IMR-90 (cell line): ENCODE measurements around the gene IQCK. TPM values are rescaled to one million over a fixed set of nuclear protein-coding genes. Genes with fewer than 3 reads are reported as not detected.

ENCODE experiments used
- ATAC-seq: fragments of 200-7000 bp; cut with Tn5 transposase; 2 replicates; pipeline ENCODE4 v1.9.1; 2020; ENCODE audit warnings: low read depth, mild to moderate bottlenecking, moderate library complexity
- BruUV-seq: library from RNA; stranded (reverse); fragments of 400-500 nt; replicated peaks from 2 replicates; lab custom pipeline; 2021; lab: Mats Ljungman, UMichigan
- CTCF ChIA-PET: fragments of 300-600 bp; formaldehyde crosslinking; extraction: SDS; loops from one replicate; lab custom pipeline; 2021; ENCODE audit warnings: antibody characterized with exemption; lab: Yijun Ruan, JAX
- POLR2A ChIA-PET: fragments of 300-600 bp; sonication (Branson Sonifier 250); formaldehyde crosslinking; loops from one replicate; lab custom pipeline; 2022; ENCODE audit warnings: antibody characterized with exemption; ENCODE audit not compliant: unreplicated experiment; lab: Charles Lee
- DNase-seq: peaks from one replicate; pipeline ENCODE4 v3.0.0; 2013
- H2AFZ ChIP-seq: replicated peaks from 2 replicates; pipeline ENCODE3; 2013; ENCODE audit warnings: low read length, mild to moderate bottlenecking; ENCODE audit not compliant: poor library complexity
- H2AK5ac ChIP-seq: 2 replicates; pipeline ENCODE4 v1.6.1; 2013; ENCODE audit warnings: low read depth, low read length, inconsistent platforms
- H2AK9ac ChIP-seq: replicated peaks from 2 replicates; pipeline ENCODE3; 2013; ENCODE audit warnings: mild to moderate bottlenecking, low read depth, low read length, moderate library complexity; ENCODE audit not compliant: poor library complexity
- H2BK120ac ChIP-seq: 2 replicates; pipeline ENCODE4 v1.6.1; 2013; ENCODE audit warnings: low read depth, low read length, inconsistent platforms
- H2BK15ac ChIP-seq: 3 replicates; pipeline ENCODE4 v1.6.1; 2013; ENCODE audit warnings: low read depth, low read length, inconsistent platforms
- H2BK20ac ChIP-seq: 2 replicates; pipeline ENCODE4 v1.6.1; 2013; ENCODE audit warnings: low read depth, mild to moderate bottlenecking, inconsistent platforms, low read length, moderate library complexity
- H2BK5ac ChIP-seq: 2 replicates; pipeline ENCODE4 v1.6.1; 2013; ENCODE audit warnings: mild to moderate bottlenecking, low read depth, low read length, inconsistent platforms; ENCODE audit not compliant: poor library complexity, severe bottlenecking
- H3K14ac ChIP-seq: replicated peaks from 2 replicates; pipeline ENCODE4 v1.6.1; 2013; ENCODE audit warnings: low read depth, low read length, inconsistent platforms
- H3K18ac ChIP-seq: 2 replicates; pipeline ENCODE4 v1.6.1; 2013; ENCODE audit warnings: low read depth, low read length, control low read depth
- H3K23ac ChIP-seq: 2 replicates; pipeline ENCODE4 v1.6.1; 2013; ENCODE audit warnings: low read depth, low read length, inconsistent platforms
- H3K27ac ChIP-seq: 2 replicates; pipeline ENCODE4 v1.5.1; 2013; ENCODE audit warnings: mild to moderate bottlenecking, control low read depth, low read length; ENCODE audit not compliant: insufficient read depth
- H3K27me3 ChIP-seq: 2 replicates; pipeline ENCODE4 v1.6.1; 2013; ENCODE audit warnings: low read length; ENCODE audit not compliant: control insufficient read depth, insufficient read depth
- H3K36me3 ChIP-seq: 2 replicates; pipeline ENCODE4 v1.6.1; 2013; ENCODE audit warnings: low read length, mixed read lengths; ENCODE audit not compliant: control insufficient read depth, insufficient read depth
- H3K4ac ChIP-seq: 2 replicates; pipeline ENCODE4 v1.6.1; 2013; ENCODE audit warnings: low read depth, low read length, inconsistent platforms
- H3K4me1 ChIP-seq: 2 replicates; pipeline ENCODE4 v1.6.1; 2013; ENCODE audit warnings: low read length, mixed read lengths; ENCODE audit not compliant: control insufficient read depth, insufficient read depth
- H3K4me2 ChIP-seq: 2 replicates; pipeline ENCODE4 v1.6.1; 2013; ENCODE audit warnings: low read depth, mild to moderate bottlenecking, control low read depth, low read length, moderate library complexity
- H3K4me3 ChIP-seq: 2 replicates; pipeline ENCODE4 v1.5.1; 2013; ENCODE audit warnings: low read depth, mild to moderate bottlenecking, control low read depth, low read length, moderate library complexity; ENCODE audit not compliant: insufficient read depth
- H3K56ac ChIP-seq: 2 replicates; pipeline ENCODE4 v1.6.1; 2013; ENCODE audit warnings: low read length, inconsistent platforms; ENCODE audit not compliant: insufficient read depth; ENCODE audit errors: extremely low read depth
- H3K79me1 ChIP-seq, 2 experiments: 2 replicates each; pipeline ENCODE4 v1.6.1; 2013; ENCODE audit warnings: low read length in 2 of 2, inconsistent platforms in 1 of 2, low read depth in 1 of 2
- H3K9ac ChIP-seq: 2 replicates; pipeline ENCODE4 v1.6.1; 2013; ENCODE audit warnings: low read depth, low read length, control low read depth
- H3K9me1 ChIP-seq: 2 replicates; pipeline ENCODE4 v1.6.1; 2013; ENCODE audit warnings: low read length, inconsistent platforms; ENCODE audit not compliant: insufficient read depth
- H3K9me3 ChIP-seq: 2 replicates; pipeline ENCODE4 v1.6.1; 2013; ENCODE audit warnings: low read length; ENCODE audit not compliant: control insufficient read depth, insufficient read depth
- H4K20me1 ChIP-seq: 2 replicates; pipeline ENCODE4 v1.6.1; 2013; ENCODE audit warnings: low read length, inconsistent platforms; ENCODE audit not compliant: insufficient read depth
- H4K5ac ChIP-seq: 2 replicates; pipeline ENCODE4 v1.6.1; 2013; ENCODE audit warnings: mild to moderate bottlenecking, low read depth, low read length, control low read depth
- H4K8ac ChIP-seq, 2 experiments: 2 replicates each; pipeline ENCODE4 v1.6.1; 2013; ENCODE audit warnings: low read depth in 2 of 2, low read length in 2 of 2, control low read depth in 1 of 2, inconsistent platforms in 1 of 2
- H4K91ac ChIP-seq: 2 replicates; pipeline ENCODE4 v1.6.1; 2013; ENCODE audit warnings: low read depth, low read length, inconsistent platforms; ENCODE audit not compliant: insufficient read depth
- CEBPB ChIP-seq: IDR thresholded peaks from 2 replicates; pipeline ENCODE4 v1.6.1; 2012; ENCODE audit warnings: low read depth, low read length, improper control_type of control experiment
- MAZ ChIP-seq: IDR thresholded peaks from 2 replicates; pipeline ENCODE4 v1.6.1; 2012; ENCODE audit warnings: low read depth, mild to moderate bottlenecking, low read length, improper control_type of control experiment, moderate library complexity, borderline replicate concordance
- NFE2L2 ChIP-seq: fragments of 150-350 bp; IDR thresholded peaks from 2 replicates; pipeline ENCODE4 v1.6.1; 2016; ENCODE audit warnings: low read depth, mild to moderate bottlenecking, low read length
- WGBS, 2 experiments: methylation state at CpG; one replicate each; pipeline versions ENCODE4 v1.1.5 to v1.1.7; 2013; ENCODE audit warnings: missing lambda C conversion rate in 2 of 2; ENCODE audit not compliant: insufficient read length in 1 of 2; ENCODE audit errors: extremely low coverage in 2 of 2; 5-methylcytosine and 5-hydroxymethylcytosine counted together
- dilution Hi-C: fragments of 300-500 bp; cut with HindIII; formaldehyde crosslinking; loops from one replicate; pipeline ENCODE4 v1.14.3; 2018; ENCODE audit warnings: low sequenced_read_pairs; ENCODE audit not compliant: unreplicated experiment
- in situ Hi-C: fragments of 300-500 bp; cut with MboI; formaldehyde crosslinking; loops from 3 replicates; pipeline ENCODE4 v1.14.3; 2019; ENCODE audit warnings: low sequenced_read_pairs, inconsistent platforms, mixed read lengths
- intact Hi-C: fragments of 100-400 bp; cut with micrococcal nuclease; formaldehyde crosslinking; loops from 2 replicates; pipeline ENCODE4 v1.10.0; 2022
- polyA plus RNA-seq, 3 experiments: library from polyadenylated mRNA; depleted of rRNA; stranded (reverse); fragments of >200 nt; gene quantifications; 2 replicates each; pipeline ENCODE4 v1.2.3, GENCODE V29; 2012; ENCODE audit warnings: low replicate concordance in 1 of 3
- total RNA-seq: library from RNA; depleted of rRNA; stranded (reverse); fragments of >200 nt; gene quantifications from 2 replicates; pipeline ENCODE4 v1.2.3, GENCODE V29; 2012

IQCK gene
- total and polyA plus RNA-seq, 2 of the 4 experiments (the other 2 are of a cell fraction) = 4.1 to 5.4 TPM

GRCh38 chr16:19809121-19809635 is 91.1 kb downstream of the IQCK start:
- Histone ChIP-seq H2BK120ac (peak overlapping the region; percentile 60), H3K4me3 (no peak overlapping the region), H3K23ac (no peak overlapping the region), H3K27ac (no peak overlapping the region), H2BK15ac (peak overlapping the region; percentile 39; the same call in 2 of the 3 replicates), H2AK9ac (no peak overlapping the region), H2AK5ac (peak overlapping the region; percentile 52; the same call in 1 of the 2 replicates), H3K14ac (peak overlapping the region; percentile 24; the same call in 1 of the 2 replicates), H4K20me1 (no peaks in the 10 kb centered on the region; the same call in 1 of the 2 replicates), H3K4ac (peak overlapping the region; percentile 59), H2AFZ (peak overlapping the region; percentile 59), H4K5ac (0 out of 2 replicates have a peak overlapping the region, but pooled peaks have one; percentile 41), H3K36me3 (no peaks in the 10 kb centered on the region), H3K56ac (no peak overlapping the region), H4K91ac (peak overlapping the region; percentile 84), H3K9me1 (peaks cover 8% of the 10 kb centered on the region), H3K9ac (no peak overlapping the region), H3K18ac (peak overlapping the region; percentile 63; the same call in 1 of the 2 replicates), H2BK20ac (peak overlapping the region; percentile 28), H2BK5ac (peak overlapping the region; percentile 27), H3K9me3 (peaks cover 8% of the 10 kb centered on the region), H3K4me1 (peaks cover 13% of the 10 kb centered on the region), H4K8ac (peak overlapping the region; percentile 63 to 74; a peak in 2 of 4 replicates), H3K27me3 (no peaks in the 10 kb centered on the region), H3K79me1 (no peaks in the 10 kb centered on the region), H3K4me2 (no peak overlapping the region)
- no peak for TF ChIP-seq NFE2L2
- TF ChIP-seq CEBPB = peak; percentile 43
- TF ChIP-seq MAZ = no peak
- WGBS, 2 experiments = 78% methylated on average over 1 of the region's 4 CpGs; no CpG with 5 or more reads in 1 of the 2 experiments
- no TSS peak for BruUV-seq
- DNase-seq (peak; percentile 36), ATAC-seq (no peak)
- intact Hi-C loops = loop anchor here (1.0 to 5.0 kb wide), 2 partner anchors 36 to 57 kb away; no protein-coding TSS in a partner anchor
- POLR2A ChIA-PET = no interaction called here
- CTCF ChIA-PET = no interaction called here
- dilution Hi-C loops = no loop called here
- in situ Hi-C loops = no loop called here
